Activated CD8-positive, alpha-beta memory T cell treated with anti-CD3 and anti-CD28 coated beads for 48 hours (primary cell): ENCODE measurements around the gene BLTP3B.

Experiments used
- DNase-seq, 3 experiments: peaks; one replicate each; pipeline ENCODE4 v3.0.0-alpha.2; 2020; ENCODE audit warnings: low read depth in 2 of 3, low spot score in 2 of 3

Gene BLTP3B

GRCh38 chr12:100120355-100120754 is 22.3 kb downstream of the BLTP3B start:
- no peak for DNase-seq

DNA sequence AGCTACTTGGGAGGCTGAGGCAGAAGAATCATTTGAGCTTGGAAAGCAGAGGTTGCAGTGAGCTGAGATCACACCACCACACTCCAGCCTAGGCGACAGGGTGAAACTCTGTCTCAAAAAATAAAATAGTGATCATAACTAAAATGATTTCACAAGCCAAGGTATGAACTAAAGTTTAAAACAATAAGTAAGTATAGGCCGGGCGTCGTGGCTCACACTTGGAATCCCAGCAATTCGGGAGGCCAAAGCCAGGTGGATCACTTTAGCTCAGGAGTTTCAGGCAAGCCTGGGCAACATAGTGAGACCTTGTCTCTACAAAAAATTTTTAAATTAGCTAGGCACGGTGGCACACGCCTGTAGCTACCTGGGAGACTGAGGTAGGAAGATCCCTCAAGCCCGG is 27.4 kb downstream of the BLTP3B start:
- DNase-seq = no peak

DNA sequence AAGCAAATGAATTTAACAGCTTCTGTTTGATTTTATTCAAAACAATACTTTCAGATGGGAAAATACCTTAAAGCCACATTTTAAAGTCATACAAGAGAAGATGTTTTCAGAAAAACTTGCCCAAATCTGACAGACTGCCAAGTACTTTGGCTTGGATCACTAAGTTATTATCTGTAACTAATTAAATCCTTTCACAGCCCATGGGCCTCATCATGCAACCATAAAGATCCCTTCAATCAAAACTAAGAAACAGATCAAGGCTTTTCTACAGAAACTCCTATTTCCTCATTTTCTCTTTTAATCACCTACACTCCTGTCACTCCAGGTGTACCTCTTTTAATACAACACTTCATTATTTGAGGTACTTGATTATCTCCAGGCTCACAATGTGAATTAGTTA is 28.1 kb downstream of the BLTP3B start:
- DNase-seq = no peak

DNA sequence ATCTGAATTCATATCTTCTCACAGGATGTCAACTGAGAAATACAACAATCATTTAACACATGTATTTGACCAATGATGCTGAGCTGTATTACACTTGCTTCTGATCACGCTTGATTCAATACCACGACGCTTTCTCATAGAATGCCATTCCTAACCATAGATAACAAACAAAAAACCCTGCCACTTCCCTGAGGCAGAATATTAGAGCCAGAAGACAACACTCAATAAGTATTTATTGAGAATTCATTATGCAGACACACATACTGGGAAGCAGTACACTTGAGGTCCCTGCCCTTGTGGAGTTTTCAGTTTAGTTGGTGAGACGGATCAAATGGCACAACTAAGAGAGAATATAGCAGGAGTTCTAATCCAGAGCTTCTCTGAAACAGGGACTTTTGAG is 32.4 kb downstream of the BLTP3B start:
- no peak for DNase-seq

GRCh38 chr12:100106861-100107260 is 35.8 kb downstream of the BLTP3B start:
- DNase-seq = no peak

DNA sequence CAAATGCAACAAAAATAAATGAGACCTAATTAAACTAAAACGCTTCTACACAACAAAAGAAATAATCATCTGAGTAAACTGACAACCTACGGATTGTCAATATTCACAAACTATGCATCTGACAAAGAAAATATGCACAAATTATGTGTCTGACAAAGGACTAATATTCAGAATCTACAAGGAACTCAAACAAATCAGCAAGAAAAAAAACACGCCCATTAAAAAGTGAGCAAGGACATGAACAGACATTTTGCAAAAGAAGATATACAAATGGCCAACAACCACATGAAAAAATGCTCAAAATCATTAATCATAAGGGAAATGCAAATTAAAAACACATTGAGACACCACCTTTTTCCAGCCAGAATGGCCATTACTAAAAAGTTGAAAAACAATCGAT is 37.0 kb downstream of the BLTP3B start:
- no peak for DNase-seq

GRCh38 chr12:100101000-100101399 is 41.7 kb downstream of the BLTP3B start:
- no peak for DNase-seq
